Kidney (tissue), 14 donors: ENCODE data around the gene SLC25A22. TPM values are rescaled to one million over a fixed set of nuclear protein-coding genes. Genes with fewer than 3 reads are reported as not detected.

Experiments used
- DNase-seq, 5 donors: peaks; one replicate each; pipeline ENCODE4 v3.0.0-alpha.2; 2013 to 2020
- FAIRE-seq: peaks from 2 replicates; lab custom pipeline; 2012; peaks lifted over from hg19 to GRCh38; lab: Jason Lieb, UNC
- H3K27ac ChIP-seq, 2 donors: one replicate each; pipeline ENCODE4 v1.7.0; 2013; ENCODE audit warnings: low read depth in 2 of 2, low read length in 2 of 2, inconsistent platforms in 1 of 2
- H3K27me3 ChIP-seq: one replicate; pipeline ENCODE4 v1.7.1; 2013; ENCODE audit warnings: low read length, inconsistent platforms; ENCODE audit not compliant: control insufficient read depth, insufficient read depth
- H3K36me3 ChIP-seq, 3 donors: one replicate each; pipeline versions ENCODE4 v1.7.0 to v1.7.1; 2013; ENCODE audit warnings: low read length in 3 of 3, control low read depth in 1 of 3, inconsistent platforms in 1 of 3; ENCODE audit not compliant: insufficient read depth in 3 of 3, control insufficient read depth in 2 of 3
- H3K4me1 ChIP-seq, 3 donors: one replicate each; pipeline versions ENCODE4 v1.7.0 to v1.7.1; 2013; ENCODE audit warnings: low read length in 3 of 3, inconsistent platforms in 1 of 3, low read depth in 1 of 3; ENCODE audit not compliant: control insufficient read depth in 2 of 3, insufficient read depth in 2 of 3
- H3K4me3 ChIP-seq, 3 donors: one replicate each; pipeline versions ENCODE4 v1.7.0 to v1.8.1; 2013; ENCODE audit warnings: low read length in 3 of 3, control low read depth in 1 of 3, inconsistent platforms in 1 of 3
- H3K9ac ChIP-seq, 3 donors: one replicate each; pipeline versions ENCODE4 v1.7.0 to v1.7.1; 2013; ENCODE audit warnings: low read length in 3 of 3, control low read depth in 1 of 3, inconsistent platforms in 1 of 3
- H3K9me3 ChIP-seq, 3 donors: one replicate each; pipeline versions ENCODE4 v1.7.0 to v1.7.1; 2013; ENCODE audit warnings: low read length in 3 of 3, control low read depth in 1 of 3, inconsistent platforms in 1 of 3; ENCODE audit not compliant: control insufficient read depth in 2 of 3, insufficient read depth in 1 of 3
- intact Hi-C: fragments of 100-400 bp; cut with DNase I; formaldehyde crosslinking; loops from one replicate; pipeline ENCODE4 v1.11.1; 2022
- polyA plus RNA-seq: library from polyadenylated mRNA; stranded (reverse); fragments of 350-450 nt; fragmentation: Illumina TruSeq; extraction: RNeasy Lipid Tissue Mini Kit (QIAGEN cat#74804); gene quantifications from one replicate; pipeline ENCODE4 v1.2.3, GENCODE V29; 2014; ENCODE audit warnings: low read depth, low replicate concordance; ENCODE audit not compliant: insufficient read depth
- total RNA-seq: library from RNA; stranded (reverse); fragmentation: NEBNext Ultra II Directional; extraction: Animal tissue kit (Norgen Biotek cat#: 25700); gene quantifications from one replicate; pipeline ENCODE4 v1.2.1, GENCODE V29; 2021
- TF ChIP-seq, protein P1 (sequence below): IDR thresholded peaks from 3 replicates; pipeline ENCODE4 v1.5.1; 2012; ENCODE audit warnings: mild to moderate bottlenecking, moderate library complexity, borderline replicate concordance; ENCODE audit not compliant: insufficient read depth; ENCODE audit errors: extremely low read depth
- donor health status: control.
- donor health status: control.
- donor health status: control.
- donor health status: control.
- donor health status: control.
- donor health status: DM: yes; HTN: yes; CAD: no.
- donor health status: Normal renal cell carcinoma (clear cell type).

The SLC25A22 gene
- total and polyA plus RNA-seq, 2 donors from 2014 or later: 14.3 to 17.8 TPM

DNA sequence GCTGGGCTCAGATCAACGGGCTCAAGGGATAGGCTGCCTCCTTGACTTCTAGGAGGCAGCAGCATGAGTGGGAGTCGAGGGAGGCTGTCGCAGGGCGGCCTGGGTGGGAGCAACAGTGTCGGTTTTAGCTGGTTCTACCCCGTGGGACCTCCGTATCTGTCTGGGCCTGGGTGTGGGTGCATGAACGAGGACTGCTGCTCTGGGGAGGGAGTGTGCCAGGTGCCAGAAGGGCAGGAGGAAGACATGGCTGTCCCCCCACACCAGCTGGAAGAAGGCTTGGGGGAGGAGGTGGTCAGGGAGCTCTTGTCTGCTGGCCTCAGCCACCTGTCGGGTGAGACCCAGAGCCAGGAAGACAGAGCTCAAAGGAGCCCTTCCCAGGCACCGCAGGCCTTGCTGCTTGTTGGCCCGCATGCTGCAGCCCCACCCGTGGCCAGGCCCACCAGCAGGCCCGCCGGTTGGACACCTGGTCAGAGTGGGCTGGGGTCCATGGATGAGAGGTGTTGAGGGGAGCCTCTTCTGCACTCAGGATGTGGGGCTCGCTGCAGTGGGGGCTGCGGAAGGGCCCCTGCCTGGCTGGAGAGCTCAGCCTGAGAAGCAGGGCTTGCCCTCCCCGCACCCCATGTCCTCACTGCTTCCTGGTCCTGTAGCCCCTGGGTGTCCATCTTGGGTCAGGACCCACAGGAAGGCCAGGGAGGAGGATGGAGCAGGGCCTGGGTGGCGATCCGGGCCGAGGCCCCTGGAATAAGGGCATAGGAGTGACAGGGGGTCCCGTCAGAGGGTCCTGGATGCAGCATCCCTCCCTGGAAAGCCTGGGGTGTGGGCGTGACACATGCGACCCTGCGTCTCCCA lies 11.6 kb downstream of the SLC25A22 start:
- no peak for FAIRE-seq
- Histone ChIP-seq H3K27ac (no peak overlapping the region), H3K4me1 (peaks cover 0 to 3% (median 0%) of the 10 kb centered on the region in 3 donors), H3K9ac (no peak overlapping the region), H3K9me3 (no peaks in the 10 kb centered on the region), H3K4me3 (no peak overlapping the region), H3K36me3 (peaks cover 0 to 4% (median 0%) of the 10 kb centered on the region in 3 donors), H3K27me3 (no peaks in the 10 kb centered on the region)
- intact Hi-C loops: no loop called here
- no peak for DNase-seq
- TF ChIP-seq, protein P1, sequence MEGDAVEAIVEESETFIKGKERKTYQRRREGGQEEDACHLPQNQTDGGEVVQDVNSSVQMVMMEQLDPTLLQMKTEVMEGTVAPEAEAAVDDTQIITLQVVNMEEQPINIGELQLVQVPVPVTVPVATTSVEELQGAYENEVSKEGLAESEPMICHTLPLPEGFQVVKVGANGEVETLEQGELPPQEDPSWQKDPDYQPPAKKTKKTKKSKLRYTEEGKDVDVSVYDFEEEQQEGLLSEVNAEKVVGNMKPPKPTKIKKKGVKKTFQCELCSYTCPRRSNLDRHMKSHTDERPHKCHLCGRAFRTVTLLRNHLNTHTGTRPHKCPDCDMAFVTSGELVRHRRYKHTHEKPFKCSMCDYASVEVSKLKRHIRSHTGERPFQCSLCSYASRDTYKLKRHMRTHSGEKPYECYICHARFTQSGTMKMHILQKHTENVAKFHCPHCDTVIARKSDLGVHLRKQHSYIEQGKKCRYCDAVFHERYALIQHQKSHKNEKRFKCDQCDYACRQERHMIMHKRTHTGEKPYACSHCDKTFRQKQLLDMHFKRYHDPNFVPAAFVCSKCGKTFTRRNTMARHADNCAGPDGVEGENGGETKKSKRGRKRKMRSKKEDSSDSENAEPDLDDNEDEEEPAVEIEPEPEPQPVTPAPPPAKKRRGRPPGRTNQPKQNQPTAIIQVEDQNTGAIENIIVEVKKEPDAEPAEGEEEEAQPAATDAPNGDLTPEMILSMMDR: no peak

- Histone ChIP-seq H3K36me3 (peaks cover 0 to 4% (median 0%) of the 10 kb centered on the region in 3 donors), H3K9me3 (no peaks in the 10 kb centered on the region), H3K4me3 (no peak overlapping the region), H3K9ac (no peak overlapping the region), H3K27ac (no peak overlapping the region), H3K4me1 (peaks cover 0 to 4% (median 0%) of the 10 kb centered on the region in 3 donors), H3K27me3 (no peaks in the 10 kb centered on the region)
- TF ChIP-seq, protein P1: peak; percentile 49
- FAIRE-seq (no peak), DNase-seq (peak; percentile 92 to 93 (median 93))
- intact Hi-C loops: no loop called here
Observed at GRCh38 chr11:783581-784015, 14.5 kb downstream of the SLC25A22 start.

DNA sequence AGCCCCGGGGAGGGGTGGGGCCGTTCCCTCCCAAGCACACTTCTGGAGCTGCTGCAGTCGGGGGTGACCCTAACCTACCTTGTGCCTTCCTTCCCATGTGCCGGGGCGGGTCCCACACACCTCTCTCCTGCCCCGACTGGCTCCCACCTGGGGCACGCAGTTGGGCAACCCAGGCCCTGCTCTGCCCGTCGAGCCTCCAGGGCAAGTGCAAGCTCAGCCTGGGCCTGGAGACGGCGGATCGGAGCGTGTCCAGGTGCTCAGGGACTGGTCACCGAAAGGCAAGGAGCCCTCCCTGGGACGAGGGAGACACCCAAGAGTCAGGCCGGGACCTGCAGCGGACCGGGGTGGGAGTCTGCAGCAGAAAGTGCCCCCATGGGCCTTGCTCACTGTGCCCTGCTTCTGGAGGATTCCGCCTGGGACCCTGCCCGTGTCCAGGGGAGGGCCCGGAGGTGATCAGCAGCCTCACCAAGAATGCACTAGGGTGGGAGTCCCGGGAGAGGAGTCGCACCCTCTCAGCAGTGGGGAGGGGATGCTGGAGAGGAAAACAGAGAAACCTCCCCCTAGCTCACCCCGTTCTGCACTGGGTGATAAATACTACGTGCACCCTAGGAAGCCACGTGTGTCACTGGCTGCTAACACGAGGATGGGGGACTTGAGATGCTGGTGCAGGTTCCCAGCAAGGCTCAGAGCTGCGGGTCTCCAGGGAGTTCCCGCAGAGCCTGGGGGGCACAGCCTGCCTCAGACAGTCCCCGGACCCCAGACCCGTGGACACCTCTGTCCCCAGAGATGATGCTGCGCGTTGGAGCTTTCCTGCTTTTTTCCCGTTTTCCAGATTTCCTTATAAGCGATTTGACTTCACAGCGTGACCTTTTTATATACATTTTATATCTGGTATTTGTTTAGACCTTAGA lies 15.6 kb downstream of the SLC25A22 start:
- no peaks in the 10 kb centered on the region for H3K9me3 ChIP-seq
- H3K4me3 ChIP-seq: no peak overlapping the region
- H3K4me1 ChIP-seq: peaks cover 0 to 7% (median 0%) of the 10 kb centered on the region in 3 donors
- FAIRE-seq: no peak
- no peak overlapping the region for H3K27ac ChIP-seq
- DNase-seq: no peak
- intact Hi-C loops: no loop called here
- H3K27me3 ChIP-seq: no peaks in the 10 kb centered on the region
- H3K36me3 ChIP-seq: peaks cover 0 to 4% (median 0%) of the 10 kb centered on the region in 3 donors
- H3K9ac ChIP-seq: no peak overlapping the region
- TF ChIP-seq, protein P1: no peak
